Measurements from ENCODE around the gene CPEB3.

GRCh38 chr10:92219559-92219958, 71.3 kb downstream of the CPEB3 start:
- TF ChIP-seq TAF1 (IDR thresholded peaks at IDR 0.05; ENCODE audit: low read depth, low read length) (no peak), POLR2A (IDR thresholded peaks at IDR 0.05; ENCODE audit: low read depth, low read length) (no peak), SPI1 (IDR thresholded peaks at IDR 0.05; ENCODE audit: low read depth, low read length) (no peak), POLR2AphosphoS5 (IDR thresholded peaks at IDR 0.05; ENCODE audit: low read depth, low read length) (no peak)

All from GM12891 (cell line).